GM19452 (cell line): ENCODE data around the gene SLC19A2.
"Not testable (repeated sequence)": the region's sequence is repeated elsewhere in the genome, so short reads cannot be mapped to it uniquely, and the experiment has no call there.

ENCODE experiments used
- ATAC-seq: cut with Tn5 transposase; IDR thresholded peaks from one replicate; pipeline ENCODE4 v1.9.1; 2021; ENCODE audit not compliant: unreplicated experiment

SLC19A2 gene

DNA sequence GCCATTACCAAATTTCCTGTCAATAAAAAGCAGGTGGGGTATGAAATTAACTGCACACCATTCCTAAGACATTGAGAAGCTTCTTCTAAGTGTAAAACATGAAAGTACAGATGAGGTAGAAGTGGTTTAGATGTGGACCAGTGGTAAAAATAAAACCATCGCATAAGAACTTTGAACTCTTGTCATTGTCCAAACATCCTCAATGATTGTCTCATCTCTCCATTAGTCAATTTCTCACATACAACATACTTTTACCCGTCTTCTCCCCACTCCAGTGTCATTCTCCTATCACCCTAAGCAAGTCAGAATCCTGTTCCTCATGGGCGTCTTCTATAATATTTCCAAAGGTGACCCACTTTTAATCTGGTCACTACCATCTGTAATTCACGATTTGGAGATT lies 24.3 kb upstream of the SLC19A2 start:
- ATAC-seq = no peak

DNA sequence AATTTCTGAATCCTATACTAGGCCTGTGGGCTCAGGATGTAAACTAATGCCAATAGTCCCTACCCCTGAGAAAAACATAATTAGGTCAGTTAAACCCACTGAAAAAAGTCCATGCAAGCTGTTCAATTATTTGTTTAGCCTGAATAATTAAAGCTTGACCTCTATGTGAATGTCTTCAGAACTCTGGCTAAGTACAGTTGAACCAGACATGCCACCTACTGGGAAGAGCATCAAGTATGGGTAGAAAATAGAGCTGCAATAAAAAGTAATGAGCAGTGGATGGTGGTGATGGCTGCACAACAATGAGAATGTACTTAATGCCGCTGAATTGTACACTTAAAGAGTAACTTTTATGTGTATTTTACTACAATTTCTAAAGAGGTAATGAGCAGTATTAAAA lies 23.6 kb upstream of the SLC19A2 start:
- ATAC-seq = no peak

DNA sequence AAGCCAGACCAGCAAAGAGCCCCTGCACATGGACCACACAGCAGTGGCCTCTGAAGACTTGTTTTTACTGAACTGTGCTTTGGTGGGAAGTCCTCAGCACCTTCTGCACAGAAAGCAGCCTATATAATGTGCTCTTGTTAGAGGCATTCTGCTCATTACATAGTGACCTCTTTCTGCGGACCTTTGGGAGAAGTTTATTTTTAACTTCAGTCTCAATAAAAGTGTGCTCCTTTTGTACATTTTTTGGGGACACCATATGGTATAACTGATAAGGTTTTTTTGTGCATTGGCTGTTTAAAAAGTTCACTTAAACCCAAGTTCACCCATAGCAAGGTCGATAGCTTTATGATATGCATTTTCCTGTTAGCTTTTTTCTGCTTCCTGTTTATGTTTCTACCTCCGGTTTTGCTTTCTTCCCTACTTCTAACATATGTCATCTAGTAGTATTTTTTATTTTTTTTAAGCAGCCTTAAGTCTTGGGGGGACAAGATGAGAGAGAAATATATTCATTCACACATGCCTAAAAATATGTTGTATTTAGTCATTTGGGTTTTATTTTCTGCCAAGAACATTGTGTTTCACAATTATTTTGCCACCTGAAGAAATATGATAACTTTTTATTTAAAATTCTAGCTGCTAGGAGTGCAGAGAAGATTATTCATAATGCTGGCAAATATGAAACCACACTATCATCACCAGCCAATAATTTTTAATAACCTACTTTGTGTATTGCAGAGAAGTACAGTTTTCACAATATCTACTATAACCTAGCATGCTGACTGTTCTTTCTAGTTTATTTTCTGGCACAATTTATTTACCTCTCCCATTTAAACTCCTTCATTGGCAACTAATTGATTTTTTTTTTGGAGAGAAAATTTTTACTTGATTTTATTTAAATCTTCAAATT lies 22.9 kb upstream of the SLC19A2 start:
- no peak for ATAC-seq

DNA sequence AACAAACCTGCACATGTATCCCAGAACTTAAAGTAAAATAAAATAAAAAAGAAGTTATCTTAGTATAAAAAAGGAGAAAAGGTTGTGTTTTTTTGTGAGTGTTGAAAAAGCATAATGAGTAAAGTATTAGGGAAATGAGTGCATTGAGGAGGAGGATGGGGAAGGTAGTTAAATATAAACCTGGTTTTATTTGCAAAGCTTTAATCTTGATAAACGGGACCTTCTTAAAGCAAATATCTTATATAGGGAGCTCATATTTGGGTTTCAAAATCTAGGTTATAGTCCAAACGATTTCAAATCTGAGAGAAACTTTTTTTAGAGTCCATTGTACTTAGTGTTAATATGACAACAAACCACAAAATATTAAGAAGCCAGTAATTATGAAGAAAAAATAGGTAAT lies 21.7 kb upstream of the SLC19A2 start:
- ATAC-seq = no peak

DNA sequence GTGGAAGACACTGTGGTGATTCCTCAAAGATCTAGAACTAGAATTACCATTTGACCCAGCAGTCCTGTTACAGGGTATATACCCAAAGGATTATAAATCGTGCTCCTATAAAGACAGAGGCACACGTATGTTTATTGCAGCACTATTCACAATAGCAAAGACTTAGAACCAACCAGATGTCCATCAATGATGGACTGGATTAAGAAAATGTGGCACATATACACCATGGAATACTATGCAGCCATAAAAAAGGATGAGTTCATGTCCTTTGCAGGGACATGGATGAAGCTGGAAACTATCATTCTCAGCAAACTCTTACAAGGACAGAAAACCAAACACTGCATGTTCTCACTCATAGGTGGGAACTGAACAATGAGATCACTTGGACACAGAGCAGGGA lies 17.9 kb upstream of the SLC19A2 start:
- not testable (repeated sequence) for ATAC-seq

DNA sequence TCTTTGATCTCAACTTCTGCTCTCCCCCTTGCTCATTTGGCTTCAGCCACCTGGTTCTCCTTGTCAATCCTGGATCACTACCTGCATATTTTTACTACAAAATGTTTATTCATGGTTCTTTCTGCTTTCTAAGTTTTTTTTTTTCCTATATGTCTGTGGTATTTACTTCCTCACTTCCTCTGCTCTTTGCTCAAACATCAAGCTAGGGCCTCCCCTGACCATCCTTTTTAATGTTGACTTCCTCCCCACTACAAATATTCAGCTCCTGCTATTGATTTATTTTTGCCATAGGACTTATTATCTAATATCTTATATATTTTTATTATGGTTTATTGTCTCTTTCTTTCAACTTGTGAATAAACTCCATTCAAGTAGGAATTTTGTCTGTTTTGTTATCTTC lies 14.1 kb upstream of the SLC19A2 start:
- no peak for ATAC-seq

DNA sequence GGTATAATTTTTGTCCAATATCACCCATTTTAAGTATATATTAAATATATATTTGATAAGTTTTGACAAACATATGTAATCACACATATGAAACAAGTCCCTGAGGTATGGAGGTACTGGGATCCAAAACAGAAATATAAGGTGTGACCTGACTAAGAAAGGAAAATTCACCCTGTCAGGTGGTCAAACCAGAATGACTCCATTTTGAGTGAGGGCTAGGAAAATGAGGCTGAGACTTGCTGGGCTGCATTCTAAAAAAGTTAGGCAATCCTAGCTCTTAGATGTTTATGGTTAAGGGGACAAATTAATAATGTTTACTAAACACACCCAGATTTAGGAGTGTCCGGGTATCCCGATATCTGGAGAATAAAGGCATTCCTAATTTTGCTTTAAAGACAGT lies 11.6 kb upstream of the SLC19A2 start:
- ATAC-seq = no peak

DNA sequence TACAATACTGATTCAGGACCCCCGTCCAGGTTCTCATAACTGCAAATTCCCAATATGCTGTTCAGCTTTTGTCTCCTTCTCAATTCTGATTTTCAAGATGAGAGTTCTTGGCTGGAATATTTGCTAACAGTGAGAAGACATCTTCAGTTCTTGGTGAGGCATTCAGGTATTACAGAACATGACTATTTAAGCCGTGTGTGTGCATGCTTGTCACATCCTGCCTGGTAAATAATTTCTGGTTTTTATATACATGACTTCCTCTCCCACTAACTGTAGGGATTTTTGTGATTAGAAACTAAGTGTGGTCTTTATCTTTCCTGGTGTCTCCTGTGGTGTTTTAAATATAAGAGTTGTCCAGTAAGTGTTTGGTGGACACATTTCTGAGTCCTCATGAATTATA lies 10.2 kb upstream of the SLC19A2 start:
- ATAC-seq = no peak

DNA sequence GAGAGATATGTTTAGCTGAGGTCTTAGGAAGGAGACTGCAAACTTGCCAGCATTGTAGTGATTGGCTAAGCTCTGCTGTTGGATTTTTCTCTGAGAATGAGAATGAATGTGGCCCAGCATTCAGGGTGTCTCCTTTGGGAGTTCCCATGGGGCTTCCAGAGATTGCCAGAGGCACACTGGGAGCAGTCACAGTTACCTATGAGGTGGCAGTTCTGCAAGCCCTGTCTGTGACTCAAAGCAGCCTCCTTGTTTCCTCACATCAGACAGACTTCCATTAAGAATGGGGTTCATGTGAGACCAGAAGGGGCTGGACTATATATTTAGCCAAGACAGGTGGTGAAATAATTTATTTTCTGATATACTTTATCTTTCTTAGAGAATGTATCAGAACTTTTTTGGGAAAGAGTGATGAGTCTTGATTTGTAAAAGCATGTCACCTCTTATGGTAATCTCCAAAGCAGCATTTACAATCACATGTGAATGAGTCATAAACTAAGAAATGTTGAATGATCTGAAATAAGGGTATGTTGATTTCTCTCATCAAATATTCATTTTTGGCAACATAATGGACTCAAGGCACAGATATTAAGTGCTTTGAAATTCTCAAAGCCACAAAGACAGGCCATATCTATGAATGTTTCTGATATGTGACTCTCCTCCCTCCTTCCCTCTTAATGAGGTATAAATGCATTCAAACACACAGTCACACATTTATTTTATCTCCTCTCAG lies 9.5 kb upstream of the SLC19A2 start:
- ATAC-seq = no peak

DNA sequence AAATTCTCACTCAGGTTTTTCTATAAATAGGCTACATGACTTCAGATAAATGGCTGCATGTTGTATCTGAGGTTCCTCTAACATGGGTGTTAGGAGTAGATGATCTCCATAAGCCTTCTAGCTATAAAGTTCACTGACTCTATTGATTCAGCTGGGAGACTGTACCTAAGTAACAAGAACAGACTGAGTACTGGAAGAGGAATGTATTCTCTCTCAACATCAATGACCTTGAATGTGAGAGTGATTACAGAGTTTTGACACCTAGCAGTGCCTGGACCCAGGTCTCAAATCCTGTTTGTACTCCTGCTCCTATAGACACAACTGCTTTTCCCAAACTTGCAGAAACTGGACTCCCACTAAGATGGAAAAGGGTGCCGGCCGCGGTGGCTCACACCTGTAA lies 8.6 kb upstream of the SLC19A2 start:
- no peak for ATAC-seq

DNA sequence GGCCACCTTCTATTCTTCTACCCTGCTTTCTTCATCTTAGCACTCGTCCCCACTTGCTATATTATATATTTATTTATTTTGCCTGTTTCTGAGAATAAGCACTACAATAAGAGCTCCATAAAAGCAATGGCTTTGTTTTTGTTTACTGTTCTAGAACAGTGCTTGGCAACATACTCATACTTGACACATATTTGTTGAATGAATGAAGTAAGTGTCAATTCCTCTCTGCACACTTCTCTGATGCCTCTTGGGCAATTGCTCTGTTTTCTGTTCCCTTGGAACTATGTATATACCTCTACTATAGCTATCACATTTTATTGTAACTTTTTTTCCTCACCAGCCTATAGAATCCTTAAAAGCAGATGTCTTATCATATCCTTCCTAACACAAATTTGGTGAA lies 7.5 kb upstream of the SLC19A2 start:
- ATAC-seq = no peak

DNA sequence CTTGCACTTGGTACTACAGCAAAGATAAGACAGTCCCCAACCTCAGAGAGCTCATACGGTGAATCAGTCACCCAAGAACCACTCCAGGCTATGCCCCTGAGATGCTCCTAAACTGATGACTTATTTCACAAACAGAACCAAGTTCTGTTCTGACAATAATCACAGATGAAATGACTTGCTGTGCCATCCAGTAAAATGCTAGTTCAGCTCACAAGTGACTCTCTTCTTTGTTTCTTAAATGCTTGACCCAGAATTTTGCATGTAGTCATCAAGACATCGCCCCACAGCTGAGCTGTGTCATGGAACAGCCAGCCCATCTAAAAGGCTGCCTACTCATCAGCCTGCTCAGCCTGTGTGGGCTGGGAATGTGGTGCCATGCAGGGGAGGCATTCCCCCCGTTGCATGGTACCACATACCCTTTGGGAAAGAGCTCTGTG lies 6.1 kb upstream of the SLC19A2 start:
- ATAC-seq = peak; percentile 59

DNA sequence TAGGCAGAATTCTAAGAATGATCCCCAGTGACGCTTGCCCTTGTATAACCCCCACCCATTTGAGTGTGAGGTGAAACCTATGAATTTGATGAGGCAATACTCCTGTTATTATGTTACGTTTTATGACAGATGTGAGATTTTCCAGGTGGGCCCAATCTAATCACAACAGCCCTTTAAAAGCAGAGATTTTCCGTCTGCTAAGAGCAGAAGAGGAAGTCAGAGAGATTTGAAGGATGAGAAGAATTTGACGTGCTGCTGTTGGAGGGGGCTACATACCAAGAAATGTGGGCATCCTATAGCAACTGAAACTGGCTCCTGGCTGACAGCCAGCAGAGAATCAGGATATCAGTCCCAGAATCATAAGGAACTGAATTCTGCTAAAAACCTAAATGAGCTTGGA lies 2.4 kb upstream of the SLC19A2 start:
- no peak for ATAC-seq

DNA sequence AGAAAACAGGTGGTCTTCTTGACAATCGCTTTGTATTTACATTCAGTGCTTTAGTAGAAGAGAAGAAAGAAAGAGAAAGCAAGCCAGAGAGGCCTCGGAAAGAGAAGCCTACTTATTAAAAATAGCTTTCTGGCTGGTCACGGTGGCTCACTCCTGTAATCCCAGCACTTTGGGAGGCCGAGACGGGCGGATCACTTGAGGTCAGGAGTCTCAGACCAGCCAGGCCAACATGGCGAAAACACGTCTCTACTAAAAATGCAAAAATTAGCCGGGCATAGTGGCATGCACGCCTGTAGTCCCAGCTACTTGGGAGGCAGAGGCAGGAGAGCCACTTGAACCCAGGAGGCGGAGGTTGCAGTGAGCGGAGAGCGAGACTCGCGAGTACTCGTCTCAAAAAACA lies 1.8 kb upstream of the SLC19A2 start:
- ATAC-seq = no peak

DNA sequence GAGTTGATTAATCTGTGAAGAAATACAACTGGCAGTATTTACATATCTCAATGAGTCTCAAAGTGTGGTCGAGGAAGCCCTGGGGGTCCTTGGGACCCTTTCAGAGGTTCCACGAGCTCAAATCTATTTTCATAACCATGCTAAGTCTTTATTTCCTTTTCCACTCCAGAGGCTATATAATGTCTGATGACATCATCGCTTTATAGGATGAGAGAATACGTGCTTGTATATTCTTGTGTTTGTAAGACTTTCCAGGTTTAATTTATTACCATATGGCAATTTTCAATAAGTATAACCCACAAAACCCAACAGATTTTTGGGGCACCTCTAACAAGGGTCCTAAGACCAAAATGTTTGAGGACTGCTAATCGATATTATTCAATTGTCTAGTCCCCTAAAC lies 1.4 kb upstream of the SLC19A2 start:
- ATAC-seq = no peak

DNA sequence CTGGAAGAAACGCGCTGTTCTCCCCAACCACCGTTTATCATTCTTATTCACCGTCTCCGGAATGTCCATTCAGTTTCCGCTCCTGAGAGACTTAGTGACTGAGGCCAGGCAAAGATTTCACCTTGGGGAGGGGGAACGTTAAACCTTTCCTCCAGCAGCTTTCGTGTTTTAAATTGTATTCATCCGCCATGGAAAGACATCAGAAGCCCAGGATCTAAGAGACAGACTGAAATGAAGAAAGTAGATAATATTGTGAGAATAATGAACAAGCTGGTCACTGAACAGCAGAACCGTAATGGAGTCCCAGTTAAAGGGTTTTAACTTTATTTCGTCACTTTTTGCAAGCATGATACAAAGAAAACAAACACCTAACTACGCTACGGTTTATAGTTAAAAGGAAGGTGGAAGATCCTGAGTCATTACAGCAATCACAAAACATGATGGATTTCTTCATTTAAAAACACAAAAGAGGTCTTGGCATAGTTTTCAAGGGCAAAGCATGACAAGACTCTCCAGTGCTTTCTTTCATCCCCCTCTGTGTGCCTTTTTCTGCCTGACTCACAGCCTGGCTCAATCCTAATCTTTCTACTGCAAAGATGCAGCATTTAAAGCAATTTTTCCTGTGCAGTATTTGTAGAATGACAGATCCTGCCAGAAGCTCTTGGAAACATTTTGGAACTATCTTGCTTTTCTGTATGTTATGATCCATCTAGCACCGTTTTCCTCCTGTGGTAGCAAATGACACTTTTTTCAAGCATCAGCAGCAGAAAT lies 722 bp upstream of the SLC19A2 start:
- ATAC-seq = no peak

DNA sequence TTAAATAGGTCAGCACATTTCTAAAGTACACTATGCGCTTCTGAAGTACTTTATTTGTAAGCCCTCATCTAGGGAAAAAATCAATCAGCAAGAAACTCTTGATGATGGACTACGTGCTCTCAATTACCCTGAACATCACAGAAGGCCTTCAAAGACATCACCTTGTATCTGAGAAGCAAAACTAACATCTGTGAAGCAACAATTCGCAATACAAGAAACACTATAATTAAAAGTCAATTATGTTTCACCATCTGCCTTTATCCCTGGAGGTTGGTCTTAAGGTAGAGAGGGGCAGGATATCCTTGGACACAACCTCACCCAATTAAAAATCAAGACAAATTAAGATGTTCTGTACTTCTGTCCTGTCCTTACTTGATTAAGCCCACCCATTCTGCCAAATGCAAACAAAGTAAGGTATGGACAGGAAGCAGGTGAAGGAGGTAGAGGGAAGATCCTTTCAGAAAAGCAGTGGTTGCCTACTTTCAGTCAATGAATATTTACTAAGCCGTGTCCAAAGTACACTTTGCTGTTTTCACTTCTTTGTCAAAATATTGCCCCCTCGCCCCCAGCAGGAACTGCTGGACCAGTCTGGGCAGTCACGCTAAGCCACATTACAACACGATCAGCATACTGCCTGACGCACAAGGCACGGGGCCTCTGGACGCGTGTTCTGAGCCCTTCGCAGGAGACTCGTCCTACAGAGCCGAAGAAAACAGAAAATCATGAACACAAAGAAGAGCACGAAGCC lies 887 bp downstream of the SLC19A2 start:
- peak; percentile 15 for ATAC-seq

DNA sequence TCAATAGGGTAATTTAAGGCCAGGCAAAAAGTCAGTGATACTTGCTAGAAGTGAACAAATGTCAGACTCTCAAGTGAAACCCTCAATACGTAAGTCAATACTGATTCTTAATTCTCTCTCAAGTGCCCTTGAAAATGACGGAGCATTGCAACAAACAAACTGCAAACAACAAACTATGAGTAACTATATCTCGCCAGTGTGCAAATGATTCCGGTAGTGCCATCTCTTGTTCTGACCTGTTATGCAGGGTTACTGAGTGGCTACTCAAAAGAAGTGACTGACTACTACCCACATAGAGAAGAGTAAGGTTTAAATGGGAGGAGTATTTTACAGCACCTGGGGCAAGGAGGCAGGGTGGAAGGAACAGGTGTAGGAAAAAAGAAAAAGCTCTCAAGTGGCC lies 1.6 kb downstream of the SLC19A2 start:
- ATAC-seq = no peak

DNA sequence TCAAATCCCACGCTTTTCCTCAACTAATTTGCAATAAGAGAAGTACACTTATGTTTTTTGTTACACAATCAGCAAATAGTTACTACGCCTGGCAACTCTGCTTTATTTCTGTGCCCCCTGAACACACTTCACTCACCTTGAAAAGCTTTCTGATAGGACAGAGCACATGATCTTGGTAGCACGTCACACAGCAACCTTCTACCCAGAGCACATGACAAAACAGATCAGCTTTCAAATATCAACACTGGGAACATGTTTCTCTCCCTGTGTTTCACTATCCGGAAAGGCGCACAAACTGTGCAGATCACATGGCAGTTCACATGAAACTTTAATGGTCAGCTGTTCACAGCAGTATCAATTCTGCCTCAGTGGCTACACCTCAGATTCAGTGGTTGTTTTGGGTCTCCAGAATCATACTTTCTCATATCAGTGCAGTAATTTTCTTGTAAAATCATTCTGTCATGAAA lies 2.2 kb downstream of the SLC19A2 start:
- ATAC-seq = no peak

DNA sequence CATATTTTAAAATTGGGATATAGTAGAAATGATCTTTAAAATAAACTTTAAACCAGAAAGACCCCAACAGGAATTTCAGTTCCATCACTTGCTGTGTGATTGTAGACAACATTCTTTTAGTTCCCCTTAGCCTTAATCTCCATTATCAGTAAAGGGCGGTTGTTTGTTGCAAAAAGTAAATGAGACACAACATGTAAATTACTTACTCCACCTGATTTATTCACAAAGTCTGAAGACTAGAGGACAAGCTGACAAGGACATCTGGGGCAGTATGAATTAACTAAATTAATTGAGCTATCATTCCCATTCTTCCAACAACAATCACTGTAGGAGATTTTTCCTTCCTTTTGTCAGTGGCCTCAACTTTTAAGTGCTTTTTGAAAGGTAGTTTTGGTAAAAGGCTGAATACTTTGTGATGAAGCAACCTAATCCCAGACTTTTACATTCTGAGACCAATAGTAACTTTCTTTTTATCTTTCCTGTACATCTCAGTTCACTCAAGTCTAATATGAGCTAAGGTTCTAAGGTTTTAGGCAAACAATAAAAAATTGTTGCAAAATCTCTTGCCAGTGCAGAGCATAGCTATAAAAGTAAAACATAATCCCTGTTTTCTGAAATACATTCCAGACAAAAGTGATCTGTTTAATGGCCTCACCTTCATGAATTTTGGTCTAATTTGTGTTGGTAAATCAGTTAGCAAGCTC lies 6.2 kb downstream of the SLC19A2 start:
- no peak for ATAC-seq
